NCI-H2171 (cell line): ENCODE results near the gene SEMA5B.
A peak's percentile ranks its signal among the peaks of the same experiment; 100 is the strongest.

Experiments used
- DNase-seq: peaks from one replicate; lab custom pipeline; 2025; lab: John Stamatoyannopoulos, UW

The SEMA5B gene

GRCh38 chr3:122944671-122945161, 82.8 kb downstream of the SEMA5B start:
- no peak for DNase-seq

- peak; percentile 17 for DNase-seq
Measured at GRCh38 chr3:122943828-122944190, 83.8 kb downstream of the SEMA5B start.

- no peak for DNase-seq
Measured at GRCh38 chr3:122942937-122943827, 84.4 kb downstream of the SEMA5B start.

GRCh38 chr3:122942239-122942638, 85.3 kb downstream of the SEMA5B start:
- DNase-seq, result no peak

- DNase-seq, result no peak
Measured at GRCh38 chr3:122941228-122942206, 86.0 kb downstream of the SEMA5B start.

- DNase-seq, result peak; percentile 49
Measured at GRCh38 chr3:122940628-122941086, 86.9 kb downstream of the SEMA5B start.

GRCh38 chr3:122938783-122939425, 88.7 kb downstream of the SEMA5B start:
- DNase-seq, result no peak

GRCh38 chr3:122937745-122938144, 89.8 kb downstream of the SEMA5B start:
- no peak for DNase-seq

GRCh38 chr3:122936986-122937385, 90.6 kb downstream of the SEMA5B start:
- no peak for DNase-seq

- no peak for DNase-seq
Measured at GRCh38 chr3:122936335-122936734, 91.2 kb downstream of the SEMA5B start.

- no peak for DNase-seq
Measured at GRCh38 chr3:122934251-122934650, 93.3 kb downstream of the SEMA5B start.

- no peak for DNase-seq
Measured at GRCh38 chr3:122932251-122932967, 95.2 kb downstream of the SEMA5B start.

- DNase-seq, result no peak
Measured at GRCh38 chr3:122931636-122932035, 95.9 kb downstream of the SEMA5B start.

- DNase-seq, result no peak
Measured at GRCh38 chr3:122930063-122930997, 97.2 kb downstream of the SEMA5B start.

GRCh38 chr3:122929188-122930062, 98.1 kb downstream of the SEMA5B start:
- no peak for DNase-seq

GRCh38 chr3:122928396-122929187, 99.0 kb downstream of the SEMA5B start:
- no peak for DNase-seq

- DNase-seq, result no peak
Measured at GRCh38 chr3:122927726-122928125, 99.8 kb downstream of the SEMA5B start.

- no peak for DNase-seq
Measured at GRCh38 chr3:122926811-122927210, 100.8 kb downstream of the SEMA5B start.
